ENCODE results near the gene PSKH1.

DNA sequence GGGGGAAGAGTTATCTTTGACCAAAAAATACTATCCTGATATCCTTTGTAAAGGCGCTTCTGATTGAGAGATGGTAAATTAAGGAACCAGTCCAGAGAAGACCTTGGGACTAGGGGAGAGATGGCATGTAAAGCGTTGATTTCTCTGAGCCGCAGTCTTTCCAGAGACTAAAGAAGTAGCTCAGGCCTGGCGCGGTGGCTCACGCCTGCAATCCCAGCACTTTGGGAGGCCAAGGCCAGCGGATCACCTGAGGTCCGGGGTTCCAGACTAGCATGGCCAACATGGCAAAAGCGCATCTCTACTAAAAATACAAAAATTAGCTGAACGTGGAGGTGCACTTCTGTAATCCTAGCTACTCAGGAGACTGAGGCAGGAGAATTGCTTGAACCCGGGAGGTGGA, 44.9 kb upstream of the PSKH1 start:
- TF ChIP-seq NFIC (IDR thresholded peaks at IDR 0.05) (no peak), EP300 (IDR thresholded peaks at IDR 0.05; ENCODE audit: borderline replicate concordance) (no peak)

All from Ishikawa (cell line).